ENCODE results near the gene FAM47B.

DNA sequence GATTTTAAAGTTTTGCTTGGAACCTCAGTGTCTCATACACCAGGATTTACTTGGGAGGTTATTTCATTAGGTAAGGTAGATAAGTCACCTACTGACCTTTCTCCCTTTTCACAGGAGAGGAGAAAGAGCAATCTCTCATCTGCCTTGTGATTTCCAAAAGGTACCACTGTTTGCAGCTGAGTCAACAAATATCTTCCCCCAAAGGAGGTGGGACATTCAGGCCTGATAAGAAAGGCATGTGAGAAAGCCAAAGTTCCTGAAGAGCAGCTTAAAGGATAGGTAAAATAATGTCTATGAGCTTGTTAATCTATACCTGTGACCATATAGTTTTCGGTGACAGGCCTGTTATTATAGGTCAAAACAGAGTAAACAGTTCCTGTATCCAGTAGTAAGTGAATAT, 45.0 kb downstream of the FAM47B start:
- TF ChIP-seq, protein P1, sequence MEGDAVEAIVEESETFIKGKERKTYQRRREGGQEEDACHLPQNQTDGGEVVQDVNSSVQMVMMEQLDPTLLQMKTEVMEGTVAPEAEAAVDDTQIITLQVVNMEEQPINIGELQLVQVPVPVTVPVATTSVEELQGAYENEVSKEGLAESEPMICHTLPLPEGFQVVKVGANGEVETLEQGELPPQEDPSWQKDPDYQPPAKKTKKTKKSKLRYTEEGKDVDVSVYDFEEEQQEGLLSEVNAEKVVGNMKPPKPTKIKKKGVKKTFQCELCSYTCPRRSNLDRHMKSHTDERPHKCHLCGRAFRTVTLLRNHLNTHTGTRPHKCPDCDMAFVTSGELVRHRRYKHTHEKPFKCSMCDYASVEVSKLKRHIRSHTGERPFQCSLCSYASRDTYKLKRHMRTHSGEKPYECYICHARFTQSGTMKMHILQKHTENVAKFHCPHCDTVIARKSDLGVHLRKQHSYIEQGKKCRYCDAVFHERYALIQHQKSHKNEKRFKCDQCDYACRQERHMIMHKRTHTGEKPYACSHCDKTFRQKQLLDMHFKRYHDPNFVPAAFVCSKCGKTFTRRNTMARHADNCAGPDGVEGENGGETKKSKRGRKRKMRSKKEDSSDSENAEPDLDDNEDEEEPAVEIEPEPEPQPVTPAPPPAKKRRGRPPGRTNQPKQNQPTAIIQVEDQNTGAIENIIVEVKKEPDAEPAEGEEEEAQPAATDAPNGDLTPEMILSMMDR (IDR thresholded peaks at IDR 0.05) = no peak
- TF ChIP-seq POLR2A (IDR thresholded peaks at IDR 0.05) (no peak), POLR2AphosphoS5 (IDR thresholded peaks at IDR 0.05) (no peak)

Measured in prostate gland (tissue), 2 donors.